Measurements from ENCODE around the gene LAS1L. TPM values are rescaled to one million over a fixed set of nuclear protein-coding genes. Genes with fewer than 3 reads are reported as not detected.

The LAS1L gene
- total and polyA plus RNA-seq, 9 of the 15 experiments (the other 6 are each of a cell fraction or from before 2014, with no cell fraction given) = 43.3 to 119 (median 86.4) TPM

DNA sequence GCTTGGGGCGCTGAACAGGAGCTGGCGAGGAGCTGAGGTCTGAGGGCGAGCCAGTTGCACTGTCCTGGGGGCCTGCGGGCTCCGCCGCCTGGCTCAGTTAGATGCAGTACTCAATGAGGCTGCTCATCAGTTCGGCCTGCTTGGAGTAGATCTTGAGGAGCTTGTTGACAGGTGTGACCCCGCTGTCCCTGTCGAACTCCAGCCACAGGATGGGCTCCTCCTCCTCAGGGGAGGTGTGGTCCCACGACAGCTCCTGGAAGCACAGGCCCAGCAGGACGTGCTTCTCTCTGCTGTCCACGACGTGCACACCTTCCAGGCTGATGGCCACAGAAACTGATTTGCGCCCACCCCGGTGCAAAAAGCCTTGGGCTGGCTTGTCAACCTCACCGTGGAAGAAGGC, 16.5 kb upstream of the LAS1L start:
- TF ChIP-seq FOXP4 (CRISPR knock-in tag; IDR thresholded peaks at IDR 0.05; ENCODE audit: borderline replicate concordance) = no peak
- no peak for TF ChIP-seq SMARCC2 (IDR thresholded peaks at IDR 0.05; ENCODE audit: low read depth)
- TF ChIP-seq MEF2A (IDR thresholded peaks at IDR 0.05; ENCODE audit: control insufficient read depth, low read depth, low read length) = no peak
- no peak for TF ChIP-seq BCL6 (CRISPR knock-in tag; IDR thresholded peaks at IDR 0.05)
- TF ChIP-seq KDM4B (IDR thresholded peaks at IDR 0.05; ENCODE audit: borderline replicate concordance in 2 of 2, low read depth in 1 of 2) = no peak
- no peak for TF ChIP-seq RCOR1 (IDR thresholded peaks at IDR 0.05; ENCODE audit: borderline replicate concordance in 1 of 2, low read depth in 2 of 2, low read length in 2 of 2)
- no peak for TF ChIP-seq MIER1 (IDR thresholded peaks at IDR 0.05; ENCODE audit: low read depth)
- TF ChIP-seq, protein P1, sequence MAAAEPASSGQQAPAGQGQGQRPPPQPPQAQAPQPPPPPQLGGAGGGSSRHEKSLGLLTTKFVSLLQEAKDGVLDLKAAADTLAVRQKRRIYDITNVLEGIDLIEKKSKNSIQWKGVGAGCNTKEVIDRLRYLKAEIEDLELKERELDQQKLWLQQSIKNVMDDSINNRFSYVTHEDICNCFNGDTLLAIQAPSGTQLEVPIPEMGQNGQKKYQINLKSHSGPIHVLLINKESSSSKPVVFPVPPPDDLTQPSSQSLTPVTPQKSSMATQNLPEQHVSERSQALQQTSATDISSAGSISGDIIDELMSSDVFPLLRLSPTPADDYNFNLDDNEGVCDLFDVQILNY (CRISPR knock-in tag; IDR thresholded peaks at IDR 0.05) = no peak
- no peak for TF ChIP-seq PKNOX1 (IDR thresholded peaks at IDR 0.05)
- TF ChIP-seq ZNF347 (CRISPR knock-in tag; IDR thresholded peaks at IDR 0.05; ENCODE audit: low read depth) = no peak
- TF ChIP-seq, protein P2, sequence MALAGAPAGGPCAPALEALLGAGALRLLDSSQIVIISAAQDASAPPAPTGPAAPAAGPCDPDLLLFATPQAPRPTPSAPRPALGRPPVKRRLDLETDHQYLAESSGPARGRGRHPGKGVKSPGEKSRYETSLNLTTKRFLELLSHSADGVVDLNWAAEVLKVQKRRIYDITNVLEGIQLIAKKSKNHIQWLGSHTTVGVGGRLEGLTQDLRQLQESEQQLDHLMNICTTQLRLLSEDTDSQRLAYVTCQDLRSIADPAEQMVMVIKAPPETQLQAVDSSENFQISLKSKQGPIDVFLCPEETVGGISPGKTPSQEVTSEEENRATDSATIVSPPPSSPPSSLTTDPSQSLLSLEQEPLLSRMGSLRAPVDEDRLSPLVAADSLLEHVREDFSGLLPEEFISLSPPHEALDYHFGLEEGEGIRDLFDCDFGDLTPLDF (CRISPR knock-in tag; IDR thresholded peaks at IDR 0.05) = no peak
- TF ChIP-seq CCNT2 (IDR thresholded peaks at IDR 0.05; ENCODE audit: borderline replicate concordance, extremely low read depth, insufficient read length, low read depth, low read length) = no peak
- TF ChIP-seq, protein P3, sequence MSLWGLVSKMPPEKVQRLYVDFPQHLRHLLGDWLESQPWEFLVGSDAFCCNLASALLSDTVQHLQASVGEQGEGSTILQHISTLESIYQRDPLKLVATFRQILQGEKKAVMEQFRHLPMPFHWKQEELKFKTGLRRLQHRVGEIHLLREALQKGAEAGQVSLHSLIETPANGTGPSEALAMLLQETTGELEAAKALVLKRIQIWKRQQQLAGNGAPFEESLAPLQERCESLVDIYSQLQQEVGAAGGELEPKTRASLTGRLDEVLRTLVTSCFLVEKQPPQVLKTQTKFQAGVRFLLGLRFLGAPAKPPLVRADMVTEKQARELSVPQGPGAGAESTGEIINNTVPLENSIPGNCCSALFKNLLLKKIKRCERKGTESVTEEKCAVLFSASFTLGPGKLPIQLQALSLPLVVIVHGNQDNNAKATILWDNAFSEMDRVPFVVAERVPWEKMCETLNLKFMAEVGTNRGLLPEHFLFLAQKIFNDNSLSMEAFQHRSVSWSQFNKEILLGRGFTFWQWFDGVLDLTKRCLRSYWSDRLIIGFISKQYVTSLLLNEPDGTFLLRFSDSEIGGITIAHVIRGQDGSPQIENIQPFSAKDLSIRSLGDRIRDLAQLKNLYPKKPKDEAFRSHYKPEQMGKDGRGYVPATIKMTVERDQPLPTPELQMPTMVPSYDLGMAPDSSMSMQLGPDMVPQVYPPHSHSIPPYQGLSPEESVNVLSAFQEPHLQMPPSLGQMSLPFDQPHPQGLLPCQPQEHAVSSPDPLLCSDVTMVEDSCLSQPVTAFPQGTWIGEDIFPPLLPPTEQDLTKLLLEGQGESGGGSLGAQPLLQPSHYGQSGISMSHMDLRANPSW (CRISPR knock-in tag; IDR thresholded peaks at IDR 0.05) = no peak
- TF ChIP-seq PURB (CRISPR knock-in tag; IDR thresholded peaks at IDR 0.05; ENCODE audit: low read depth) = no peak
- no peak overlapping the region for H3K4me2 ChIP-seq (ENCODE audit: insufficient read depth, low read length)
- FAIRE-seq (no peak), ATAC-seq (peak; percentile 44), DNase-seq (ENCODE audit: extremely low read depth in 1 of 4, low spot score in 3 of 4) (no peak)
- peaks cover 0 to 32% of the 10 kb centered on the region in 2 experiments; a peak in 2 of 5 replicates for H3K27me3 ChIP-seq (ENCODE audit: control insufficient read depth in 2 of 2, insufficient read depth in 2 of 2, low read length in 2 of 2)
- 4% methylated on average over 15 of the region's 16 CpGs for WGBS (ENCODE audit: insufficient coverage, low coverage, missing lambda C conversion rate)
- H3K9me3 ChIP-seq (replicated peaks; ENCODE audit: control insufficient read depth, insufficient read depth, low read depth, low read length) = no peaks in the 10 kb centered on the region
- H4K20me1 ChIP-seq (replicated peaks; ENCODE audit: control insufficient read depth, insufficient read depth, low read length) = no peaks in the 10 kb centered on the region
- no peak overlapping the region for H3K27ac ChIP-seq (ENCODE audit: extremely low read depth, low read depth, low read length)
- no peaks in the 10 kb centered on the region for H3K79me2 ChIP-seq (ENCODE audit: control insufficient read depth, insufficient read depth, low read length)
- no peak overlapping the region for H2AFZ ChIP-seq (ENCODE audit: low read depth, low read length)
- no TSS peak for BruUV-seq (replicated peaks)
- CTCF ChIA-PET (ENCODE audit: low intra/inter-chr PET ratio) = no interaction called here
- no peaks in the 10 kb centered on the region for H3K9me1 ChIP-seq (ENCODE audit: control insufficient read depth, insufficient read depth, low read length)
- no peak overlapping the region for H3K4me3 ChIP-seq
- intact Hi-C loops (cut with micrococcal nuclease) = no loop called here
- in situ Hi-C loops (cut with MboI) = no loop called here
- no peak overlapping the region for H3K9ac ChIP-seq (ENCODE audit: insufficient read depth in 1 of 2, low read depth in 2 of 2, low read length in 2 of 2)
- H3K36me3 ChIP-seq (ENCODE audit: control insufficient read depth, insufficient read depth, low read length) = no peaks in the 10 kb centered on the region
- POLR2A ChIA-PET = no interaction called here
- peaks cover 0 to 17% of the 10 kb centered on the region in 2 experiments; a peak in 2 of 5 replicates for H3K4me1 ChIP-seq (replicated peaks in 1 of 2; ENCODE audit: control insufficient read depth in 2 of 2, insufficient read depth in 2 of 2, low read length in 2 of 2)
